HG03432 (cell line): Measurements from ENCODE around the gene TBC1D24.
A peak's percentile ranks its signal among the peaks of the same experiment; 100 is the strongest.

Experiments
- ATAC-seq: cut with Tn5 transposase; IDR thresholded peaks from one replicate; pipeline ENCODE4 v1.9.1; 2021; ENCODE audit warnings: mild to moderate bottlenecking, moderate library complexity; ENCODE audit not compliant: unreplicated experiment

Gene TBC1D24

GRCh38 chr16:2497695-2498484 lies 23.0 kb downstream of the TBC1D24 start:
- no peak for ATAC-seq

GRCh38 chr16:2498531-2499253 lies 23.8 kb downstream of the TBC1D24 start:
- ATAC-seq: no peak

DNA sequence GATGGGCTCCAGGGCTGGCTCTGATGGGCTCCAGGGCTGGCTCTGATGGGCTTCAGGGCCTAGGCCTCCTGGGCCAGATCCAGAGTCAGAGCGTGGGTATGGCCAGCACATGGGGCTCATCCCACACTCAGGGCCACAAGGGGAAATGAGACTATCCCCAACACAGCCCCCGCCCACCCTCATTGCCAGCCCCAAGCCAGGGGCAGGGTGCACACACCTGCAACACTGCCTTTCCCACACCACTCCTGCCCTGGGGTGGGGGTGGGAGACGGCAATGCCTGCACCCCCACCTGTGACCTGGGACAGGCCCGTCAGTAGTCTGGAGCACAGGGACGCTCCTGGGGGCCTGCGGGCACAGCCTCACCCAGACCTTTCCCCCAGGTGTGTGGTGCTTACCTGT lies 24.5 kb downstream of the TBC1D24 start:
- ATAC-seq: no peak

GRCh38 chr16:2499890-2500429 lies 25.0 kb downstream of the TBC1D24 start:
- ATAC-seq: no peak

- ATAC-seq: no peak
Observed at GRCh38 chr16:2500430-2500917, 25.5 kb downstream of the TBC1D24 start.

- ATAC-seq: peak; percentile 58
Observed at GRCh38 chr16:2500918-2501750, 26.2 kb downstream of the TBC1D24 start.

GRCh38 chr16:2501946-2502895 lies 27.3 kb downstream of the TBC1D24 start:
- ATAC-seq: no peak

- no peak for ATAC-seq
Observed at GRCh38 chr16:2505695-2506094, 30.8 kb downstream of the TBC1D24 start.

DNA sequence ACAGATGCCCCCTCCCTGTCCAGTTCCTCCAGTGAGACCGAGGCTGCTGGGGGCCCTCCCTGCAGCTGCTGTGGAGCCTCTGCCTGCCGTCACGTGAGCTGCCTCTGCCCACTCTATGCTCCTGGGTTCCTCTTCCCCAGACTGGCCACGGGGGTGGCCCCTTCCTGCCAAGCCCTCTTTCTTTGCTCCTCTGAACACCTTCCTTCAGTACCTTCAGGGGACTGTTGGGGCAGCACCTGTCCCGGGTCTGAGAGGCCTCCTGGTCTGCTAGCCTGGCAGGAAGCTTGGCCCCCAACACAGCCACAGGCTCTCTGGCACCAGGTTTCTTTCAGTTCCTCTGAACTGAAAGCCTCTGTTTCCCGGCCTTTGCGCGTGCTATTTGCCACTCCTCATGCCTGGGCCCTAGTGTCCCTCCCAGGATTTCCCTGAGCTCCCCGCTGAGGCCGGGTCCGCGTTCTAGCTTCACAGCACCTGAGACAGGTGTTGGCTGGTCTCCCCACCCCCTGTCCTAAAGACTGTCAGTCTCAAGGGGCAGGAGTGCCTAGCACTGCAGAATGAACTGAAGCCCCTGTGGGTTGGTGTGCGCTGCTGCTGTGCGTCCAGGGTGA lies 32.2 kb downstream of the TBC1D24 start:
- ATAC-seq: no peak

GRCh38 chr16:2507665-2508064 lies 32.7 kb downstream of the TBC1D24 start:
- no peak for ATAC-seq

DNA sequence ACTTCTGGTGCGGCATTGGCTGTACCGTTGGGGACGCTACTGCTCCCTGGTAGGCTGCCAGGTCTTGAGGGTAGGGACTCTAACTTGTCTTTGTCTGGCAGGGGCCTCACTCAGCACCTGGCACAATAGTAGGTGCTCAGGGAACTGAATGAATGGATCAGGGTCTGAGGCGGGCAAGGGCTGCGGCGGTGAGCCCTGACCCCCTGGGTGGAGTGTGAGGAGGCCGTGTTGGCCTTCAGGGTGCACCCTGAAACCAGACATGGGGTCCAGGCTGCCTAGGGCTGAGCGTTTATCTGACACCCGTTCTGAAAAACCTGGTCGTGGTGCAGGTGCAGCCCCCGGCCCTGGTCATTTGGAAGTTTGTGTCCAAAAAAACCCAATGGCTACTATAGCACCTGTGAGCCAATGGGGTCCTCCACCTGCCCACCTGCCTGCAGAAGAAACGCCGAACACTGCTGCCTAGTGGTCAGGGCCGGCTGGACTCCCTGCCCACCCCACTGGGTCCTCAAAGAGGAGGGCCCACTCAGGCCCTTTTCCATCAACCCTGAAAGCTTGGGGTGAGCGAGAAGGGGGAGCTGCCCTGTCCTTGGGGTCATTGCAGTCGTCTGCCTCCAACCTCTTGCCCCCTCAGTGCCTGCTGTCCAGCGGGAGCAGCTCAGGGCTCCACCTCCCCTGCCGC lies 33.9 kb downstream of the TBC1D24 start:
- no peak for ATAC-seq

GRCh38 chr16:2511128-2511800 lies 36.3 kb downstream of the TBC1D24 start:
- ATAC-seq: no peak

DNA sequence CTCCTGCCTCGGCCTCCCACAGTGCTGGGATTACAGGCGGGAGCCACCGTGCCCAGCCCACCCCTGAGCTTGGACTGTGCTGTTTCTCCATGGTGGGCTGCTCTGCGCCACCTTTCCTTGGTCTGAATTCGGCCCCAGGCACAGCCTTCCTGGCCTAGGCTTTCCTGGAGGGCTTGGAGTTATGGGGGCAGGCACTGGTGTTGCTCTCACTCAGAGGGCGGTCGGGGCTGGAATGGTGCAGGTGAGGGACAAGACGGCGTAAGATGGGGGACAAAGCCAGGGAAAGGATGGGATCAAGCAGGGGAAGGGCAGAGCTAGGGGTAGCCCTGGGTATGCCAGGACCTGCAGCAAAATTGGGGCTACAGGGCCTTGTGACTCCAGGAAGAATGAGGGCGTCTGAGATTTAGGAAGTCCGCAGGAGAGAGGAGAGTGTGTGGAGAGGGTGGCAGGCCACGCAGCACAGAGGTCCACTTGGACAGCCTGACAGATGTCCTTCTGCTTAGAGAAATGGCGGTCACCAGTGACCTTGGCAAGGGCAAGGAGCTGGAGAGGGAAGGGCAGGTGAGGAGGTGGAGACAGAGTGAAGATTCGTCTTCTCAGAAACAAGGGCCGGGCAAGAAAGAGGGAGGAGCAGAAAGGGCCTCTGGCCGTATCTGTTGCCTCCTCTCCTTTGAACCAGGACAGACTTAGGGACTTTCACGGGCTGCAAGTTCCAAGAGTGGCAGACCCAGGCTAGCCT lies 37.2 kb downstream of the TBC1D24 start:
- no peak for ATAC-seq

DNA sequence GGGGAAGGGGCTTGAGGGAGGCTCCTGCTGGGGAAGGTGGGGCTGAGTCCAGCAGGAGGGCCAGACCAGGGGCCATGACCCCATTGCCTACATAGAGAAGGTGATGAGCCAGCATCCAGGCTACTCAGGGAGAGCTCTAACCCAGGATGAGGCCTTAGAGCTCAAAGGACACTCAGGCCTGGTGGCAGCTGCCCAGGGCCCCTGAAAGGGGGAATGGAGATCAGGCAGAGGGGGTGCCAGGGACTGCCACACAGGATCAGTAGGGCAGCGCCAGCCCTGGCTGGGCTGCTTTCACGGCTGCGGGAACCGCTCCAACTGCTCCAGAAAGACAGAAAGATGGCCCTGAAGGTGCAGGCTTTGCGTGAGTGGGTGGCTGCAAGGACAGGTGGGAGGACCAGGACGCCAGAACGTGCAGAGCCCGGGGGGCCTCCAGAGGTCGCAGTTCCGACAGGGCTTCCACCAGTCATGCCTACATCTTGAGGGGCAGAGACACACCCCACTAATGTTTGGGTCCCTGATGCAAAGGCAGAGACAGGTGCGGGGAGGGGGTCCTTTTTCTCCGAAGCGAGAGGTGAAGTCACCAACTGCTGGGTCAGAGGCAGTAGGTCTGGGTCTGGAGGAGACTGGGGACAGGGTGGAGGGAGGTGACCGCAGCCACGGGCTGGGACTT lies 37.9 kb downstream of the TBC1D24 start:
- ATAC-seq: no peak

DNA sequence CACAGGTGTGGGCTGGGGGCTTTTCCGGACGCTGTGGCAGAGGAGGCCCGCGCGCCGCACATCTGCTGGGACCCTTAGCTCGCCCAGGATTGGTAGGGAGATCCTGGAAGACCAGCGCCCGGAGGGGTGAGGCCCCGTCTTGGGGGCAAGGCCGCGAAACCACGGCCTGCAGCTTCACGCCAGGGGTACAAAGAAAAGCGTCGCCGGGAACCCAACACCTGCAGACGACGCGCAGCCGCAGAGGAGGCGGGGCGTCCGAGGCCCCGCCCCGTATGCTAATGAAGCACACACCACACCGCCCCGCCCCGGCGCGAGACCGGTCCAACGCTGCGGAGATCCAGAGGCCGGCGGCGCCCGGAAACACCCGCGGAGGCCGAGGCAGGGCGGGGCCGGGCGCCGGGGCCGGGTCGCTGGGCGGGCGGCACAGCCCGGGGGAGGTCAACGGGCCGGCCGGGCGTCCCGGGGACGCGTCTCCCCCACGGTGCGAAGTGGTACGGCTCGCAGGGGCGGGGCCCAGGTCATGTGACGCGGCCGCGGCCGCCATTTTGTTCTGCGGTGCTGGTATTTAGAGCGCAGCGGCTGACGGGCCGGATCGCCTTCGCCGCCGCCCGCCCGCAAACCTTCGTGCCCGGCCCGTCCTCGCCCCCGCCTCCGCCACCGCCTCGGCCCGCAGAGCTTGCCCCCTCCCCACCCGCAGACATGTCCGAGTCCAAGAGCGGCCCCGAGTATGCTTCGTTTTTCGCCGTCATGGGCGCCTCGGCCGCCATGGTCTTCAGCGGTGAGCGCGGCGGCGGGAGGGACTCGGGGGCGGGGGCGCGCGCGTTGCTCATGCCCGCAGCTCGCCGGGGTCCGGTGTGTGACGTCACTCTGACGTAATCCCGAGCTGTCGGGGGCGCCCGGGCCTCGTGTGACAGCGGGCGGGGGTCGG lies 38.7 kb downstream of the TBC1D24 start, which contains the start of gene ATP6V0C:
TSS of gene ATP6V0C (plus strand) at position 548 of the 928 bp plus-strand sequence. CDS start at position 700, 152 bp downstream.
- peak; percentile 69 for ATAC-seq
